Measurements from ENCODE around the gene B4GALNT3. TPM values are rescaled to one million over a fixed set of nuclear protein-coding genes. Genes with fewer than 3 reads are reported as not detected.
A peak's percentile ranks its signal among the peaks of the same experiment; 100 is the strongest.

The B4GALNT3 gene
- total and polyA plus RNA-seq, 3 donors from 2014 or later: 16.7 to 34.6 (median 24.3) TPM

- no peak overlapping the region for H3K27ac ChIP-seq
- no peak for TF ChIP-seq CTCF (IDR thresholded peaks at IDR 0.05)
- no peak for TF ChIP-seq POLR2A (IDR thresholded peaks at IDR 0.05)
- H3K27me3 ChIP-seq: no peaks in the 10 kb centered on the region
- H3K4me3 ChIP-seq: no peak overlapping the region
- H3K4me1 ChIP-seq: peaks cover 6% of the 10 kb centered on the region
- intact Hi-C loops (cut with DNase I; ENCODE audit: low total_unique reads): no loop called here
- WGBS, 2 donors: 88 to 96% methylated on average over 7 of the region's 7 CpGs
- H3K9me3 ChIP-seq: no peaks in the 10 kb centered on the region
- no peaks in the 10 kb centered on the region for H3K36me3 ChIP-seq (ENCODE audit: low read depth, missing control alignments)
- DNase-seq: no peak
Observed at GRCh38 chr12:535396-535795, 75.7 kb downstream of the B4GALNT3 start.

- Histone ChIP-seq H3K36me3 (ENCODE audit: low read depth, missing control alignments) (no peaks in the 10 kb centered on the region), H3K27me3 (no peaks in the 10 kb centered on the region), H3K27ac (no peak overlapping the region), H3K4me1 (peaks cover 6% of the 10 kb centered on the region), H3K4me3 (no peak overlapping the region), H3K9me3 (no peaks in the 10 kb centered on the region)
- no peak for DNase-seq
- WGBS, 2 donors: 99% methylated on average over 3 of the region's 3 CpGs
- TF ChIP-seq CTCF (IDR thresholded peaks at IDR 0.05) (no peak), POLR2A (IDR thresholded peaks at IDR 0.05) (no peak)
- intact Hi-C loops (cut with DNase I; ENCODE audit: low total_unique reads): no loop called here
Observed at GRCh38 chr12:536751-537245, 77.1 kb downstream of the B4GALNT3 start.

- intact Hi-C loops (cut with DNase I; ENCODE audit: low total_unique reads): no loop called here
- no peaks in the 10 kb centered on the region for H3K9me3 ChIP-seq
- TF ChIP-seq POLR2A (IDR thresholded peaks at IDR 0.05) (no peak), CTCF (IDR thresholded peaks at IDR 0.05) (no peak)
Observed at GRCh38 chr12:537772-538171, 78.0 kb downstream of the B4GALNT3 start.

GRCh38 chr12:538731-539539 is 79.2 kb downstream of the B4GALNT3 start:
- WGBS, 2 donors: 37 to 46% methylated on average over 10 of the region's 10 CpGs
- H3K27ac ChIP-seq: no peak overlapping the region
- peaks cover 11% of the 10 kb centered on the region for H3K4me1 ChIP-seq
- DNase-seq: peak; percentile 66
- H3K4me3 ChIP-seq: no peak overlapping the region
- H3K36me3 ChIP-seq (ENCODE audit: low read depth, missing control alignments): no peaks in the 10 kb centered on the region
- intact Hi-C loops (cut with DNase I; ENCODE audit: low total_unique reads): no loop called here
- H3K9me3 ChIP-seq: no peaks in the 10 kb centered on the region
- TF ChIP-seq CTCF (IDR thresholded peaks at IDR 0.05) (no peak), POLR2A (IDR thresholded peaks at IDR 0.05) (no peak)
- no peaks in the 10 kb centered on the region for H3K27me3 ChIP-seq

More at GRCh38 chr12:537772-538171, 78.0 kb downstream of the B4GALNT3 start:
- whole genome bisulfite sequencing, 2 donors: 91 to 94% methylated on average over 4 of the region's 4 CpGs
- Histone ChIP-seq H3K36me3 (ENCODE audit: low read depth, missing control alignments) (no peaks in the 10 kb centered on the region), H3K4me3 (no peak overlapping the region), H3K27me3 (no peaks in the 10 kb centered on the region), H3K27ac (no peak overlapping the region), H3K4me1 (peaks cover 11% of the 10 kb centered on the region)
- DNase-seq: no peak
